GM19043 (cell line): Measurements from ENCODE around the gene FANCD2OS.
"Not testable (repeated sequence)": the region's sequence is repeated elsewhere in the genome, so short reads cannot be mapped to it uniquely, and the experiment has no call there.

Source experiments
- ATAC-seq: cut with Tn5 transposase; IDR thresholded peaks from one replicate; pipeline ENCODE4 v1.9.1; 2021; ENCODE audit warnings: low read depth; ENCODE audit not compliant: unreplicated experiment

The FANCD2OS gene

DNA sequence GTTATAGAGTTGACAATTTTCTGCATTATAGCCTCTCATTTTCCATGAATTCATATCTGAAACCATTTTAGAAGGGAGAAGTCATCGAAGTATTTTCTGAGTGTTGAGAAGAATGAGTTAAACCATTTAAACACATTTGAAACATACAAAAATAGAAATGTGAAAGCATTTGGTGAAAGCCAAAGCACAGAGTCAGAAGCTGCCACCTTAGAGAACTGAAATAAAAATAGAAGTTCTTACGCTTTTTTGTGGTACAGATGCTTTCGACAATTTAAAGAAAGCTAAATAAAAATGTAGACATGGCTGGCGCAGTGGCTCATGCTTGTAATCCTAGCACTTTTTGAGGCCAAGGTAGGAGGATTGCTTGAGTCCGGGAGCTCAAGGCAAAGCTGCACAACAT, 9.0 kb downstream of the FANCD2OS start:
- no peak for ATAC-seq

DNA sequence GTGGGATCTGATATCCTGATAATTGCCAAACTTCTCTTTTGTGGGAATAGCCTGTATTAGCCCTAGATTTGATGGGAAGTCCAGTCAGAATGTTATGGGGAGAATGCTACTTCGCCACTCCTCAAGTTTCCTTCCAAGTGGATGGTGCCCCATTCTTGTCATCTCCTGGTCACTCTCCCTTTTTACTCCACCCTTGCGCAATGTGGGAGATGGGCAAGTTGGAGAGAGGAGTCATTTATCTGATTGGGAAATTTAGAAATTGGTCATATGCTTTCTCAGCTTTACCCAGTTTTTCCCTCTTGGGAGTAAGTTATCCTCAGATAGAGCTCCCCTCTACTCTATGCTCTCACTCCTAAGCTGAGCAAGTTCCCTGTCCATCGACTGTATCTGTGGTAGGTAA, 14.4 kb downstream of the FANCD2OS start:
- no peak for ATAC-seq

DNA sequence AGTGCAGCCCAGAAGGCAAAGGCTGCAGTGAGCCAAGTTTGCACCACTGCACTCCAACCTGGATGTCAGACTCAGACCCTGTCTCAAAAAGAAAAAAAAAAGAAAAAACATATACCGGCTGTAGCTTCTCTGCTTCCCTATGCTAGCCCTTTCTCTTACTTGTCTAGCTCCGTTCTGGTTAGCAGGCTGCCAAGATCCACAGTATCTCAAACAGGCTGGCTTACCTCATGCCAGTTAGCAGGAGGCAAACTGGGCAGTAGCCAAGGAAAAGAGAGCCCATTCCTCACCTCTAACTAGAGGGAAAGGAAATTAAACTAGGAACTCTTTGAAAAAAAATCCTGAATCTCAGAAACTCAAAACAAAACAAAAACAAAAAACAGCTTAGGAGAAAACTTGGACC, 16.7 kb downstream of the FANCD2OS start:
- not testable (repeated sequence) for ATAC-seq

DNA sequence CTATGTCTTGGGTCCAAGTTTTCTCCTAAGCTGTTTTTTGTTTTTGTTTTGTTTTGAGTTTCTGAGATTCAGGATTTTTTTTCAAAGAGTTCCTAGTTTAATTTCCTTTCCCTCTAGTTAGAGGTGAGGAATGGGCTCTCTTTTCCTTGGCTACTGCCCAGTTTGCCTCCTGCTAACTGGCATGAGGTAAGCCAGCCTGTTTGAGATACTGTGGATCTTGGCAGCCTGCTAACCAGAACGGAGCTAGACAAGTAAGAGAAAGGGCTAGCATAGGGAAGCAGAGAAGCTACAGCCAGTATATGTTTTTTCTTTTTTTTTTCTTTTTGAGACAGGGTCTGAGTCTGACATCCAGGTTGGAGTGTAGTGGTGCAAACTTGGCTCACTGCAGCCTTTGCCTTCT, 17.3 kb downstream of the FANCD2OS start:
- ATAC-seq, result not testable (repeated sequence)

DNA sequence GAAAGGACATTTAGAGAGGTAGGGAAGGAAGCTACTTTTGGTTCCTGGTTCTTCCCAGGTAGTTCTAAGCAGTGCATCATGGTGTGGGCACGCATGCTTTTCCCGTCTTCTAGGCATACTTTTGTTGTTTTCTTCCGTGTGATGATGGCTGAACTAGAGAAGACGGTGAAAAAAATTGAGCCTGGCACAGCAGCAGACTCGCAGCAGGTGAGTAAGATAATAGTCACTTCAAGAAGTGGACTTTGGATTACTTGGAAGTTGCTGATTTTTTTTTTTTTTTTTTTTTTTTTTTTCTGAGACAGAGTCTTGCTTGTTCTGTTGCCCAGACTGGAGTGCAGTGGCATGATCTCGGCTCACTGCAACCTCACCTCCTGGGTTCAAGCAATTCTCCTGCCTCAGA, 17.9 kb downstream of the FANCD2OS start:
- no peak for ATAC-seq

DNA sequence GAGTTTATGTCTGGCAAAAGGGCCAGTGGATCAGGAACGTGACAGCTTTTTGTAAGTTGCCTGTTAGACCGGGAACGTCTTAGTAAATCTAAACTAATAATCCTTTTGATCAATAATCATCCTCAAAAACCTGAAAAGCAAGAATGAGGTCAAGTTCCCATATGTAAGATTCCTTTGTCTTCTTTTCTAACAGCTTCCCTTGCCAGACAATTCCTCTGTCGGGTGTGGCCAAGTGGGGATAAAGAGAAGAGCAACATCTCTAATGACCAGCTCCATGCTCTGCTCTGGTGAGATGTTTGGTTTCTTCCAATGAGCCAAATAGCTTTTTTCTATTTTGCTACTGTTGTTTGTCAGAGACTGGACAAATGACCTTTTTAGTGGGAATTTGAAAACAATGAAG, 19.8 kb downstream of the FANCD2OS start:
- ATAC-seq, result no peak

DNA sequence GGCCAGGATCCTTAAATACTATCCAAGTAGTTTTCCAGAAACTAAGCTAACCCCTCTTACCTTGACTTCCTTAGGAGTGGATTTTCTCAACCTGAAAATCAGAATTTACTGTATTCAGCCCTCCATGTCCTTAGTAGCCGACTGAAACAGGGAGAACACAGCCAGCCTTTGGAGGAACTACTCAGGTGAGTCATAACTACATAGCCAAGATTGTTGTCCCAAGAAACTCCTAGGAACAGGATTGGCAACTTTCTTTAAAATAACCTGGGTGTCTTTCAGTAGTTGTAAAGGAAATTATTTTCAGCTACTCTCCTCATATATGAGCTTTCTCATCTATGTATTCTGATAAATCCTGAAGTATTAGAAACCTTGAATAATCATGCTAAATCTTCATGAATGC, 22.3 kb downstream of the FANCD2OS start:
- no peak for ATAC-seq

DNA sequence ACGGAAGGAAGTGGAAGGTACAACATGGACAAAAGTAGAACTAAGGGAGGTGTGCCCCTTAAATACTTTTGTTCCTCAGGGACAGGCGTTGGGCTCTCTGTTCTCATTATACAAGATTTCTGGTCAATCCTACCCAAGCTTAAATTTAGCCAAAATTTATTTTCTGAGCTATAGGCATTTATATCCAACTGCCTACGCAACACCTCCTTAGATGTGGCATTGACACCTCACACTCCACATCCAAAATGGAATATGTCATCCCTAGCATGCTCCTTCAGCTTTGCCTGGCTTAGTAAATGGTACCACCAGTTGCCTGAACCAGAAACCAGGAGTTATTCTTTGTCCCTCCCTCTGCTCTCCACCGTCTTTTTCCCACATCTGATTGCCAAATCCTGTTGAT, 26.2 kb downstream of the FANCD2OS start:
- ATAC-seq, result no peak

DNA sequence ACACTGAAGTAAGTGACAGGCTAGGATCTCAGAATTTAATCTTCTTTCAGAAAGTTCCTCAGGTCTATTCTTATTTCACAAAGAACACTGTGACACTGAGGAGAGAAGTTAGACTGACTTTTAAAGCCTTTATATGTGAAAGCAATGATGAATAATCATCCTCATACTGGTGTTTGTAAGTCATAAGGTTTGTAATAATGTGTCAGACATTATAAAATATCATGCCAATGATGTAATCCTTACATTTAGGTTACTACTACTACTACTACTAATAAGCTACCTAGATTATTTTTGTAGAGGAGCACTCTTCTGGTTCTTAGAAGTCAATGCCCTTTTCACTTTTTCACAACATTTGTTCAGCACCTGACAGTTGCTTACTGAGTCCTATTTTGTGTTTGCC, 33.4 kb downstream of the FANCD2OS start:
- ATAC-seq, result no peak

DNA sequence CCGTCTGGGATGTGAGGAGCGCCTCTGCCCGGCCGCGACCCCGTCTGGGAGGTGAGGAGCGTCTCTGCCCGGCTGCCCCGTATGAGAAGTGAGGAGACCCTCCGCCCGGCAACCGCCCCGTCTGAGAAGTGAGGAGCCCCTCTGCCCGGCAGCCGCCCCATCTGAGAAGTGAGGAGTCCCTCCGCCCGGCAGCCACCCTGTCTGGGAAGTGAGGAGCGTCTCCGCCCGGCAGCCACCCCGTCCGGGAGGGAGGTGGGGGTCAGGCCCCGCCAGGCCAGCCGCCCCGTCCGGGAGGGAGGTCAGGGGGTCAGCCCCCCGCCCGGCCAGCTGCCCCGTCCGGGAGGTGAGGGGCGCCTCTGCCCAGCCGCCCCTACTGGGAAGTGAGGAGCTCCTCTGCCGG, 38.0 kb downstream of the FANCD2OS start:
- not testable (repeated sequence) for ATAC-seq

DNA sequence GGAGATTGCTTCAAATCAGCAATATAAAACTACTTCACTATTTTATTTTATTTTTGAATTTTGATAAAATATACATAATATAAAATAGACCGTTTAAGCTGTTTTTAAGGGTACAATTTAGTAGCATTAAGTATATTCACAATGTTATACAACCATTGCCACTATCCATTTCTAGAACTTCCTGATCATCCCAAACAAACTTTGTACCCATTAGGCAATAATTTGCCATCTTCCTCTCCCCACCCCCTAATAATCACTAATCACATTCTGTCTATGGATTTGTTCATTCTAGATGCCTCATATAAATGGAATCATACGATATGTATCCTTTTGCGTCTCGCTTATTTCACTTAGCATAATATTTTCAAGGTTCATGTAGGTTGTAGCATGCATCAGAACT, 53.0 kb downstream of the FANCD2OS start:
- ATAC-seq, result no peak
